Measurements from ENCODE around the gene GAS7. TPM values are rescaled to one million over a fixed set of nuclear protein-coding genes. Genes with fewer than 3 reads are reported as not detected.
A peak's percentile ranks its signal among the peaks of the same experiment; 100 is the strongest.

GAS7 gene
- total RNA-seq, 1 donor from 2014 or later, result 72.7 TPM

DNA sequence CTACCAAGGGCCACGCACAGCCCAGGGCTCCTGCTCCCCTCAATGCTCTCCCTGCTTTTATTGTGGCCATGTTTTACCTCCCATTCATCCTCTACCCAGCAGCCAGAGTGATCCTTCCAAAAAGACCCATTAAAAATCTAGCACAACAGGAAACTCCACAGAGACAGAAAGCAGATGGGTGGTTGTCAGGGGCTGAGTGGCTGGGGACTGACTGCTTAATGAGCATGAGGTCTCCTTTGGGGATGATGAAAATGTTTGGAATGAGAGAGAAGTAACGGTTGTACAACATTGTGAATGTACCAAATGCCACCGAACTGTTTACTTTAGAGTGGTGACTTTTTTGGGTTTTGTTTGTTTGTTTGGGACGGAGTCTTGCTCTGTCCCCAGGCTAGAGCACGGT lies 107.4 kb downstream of the GAS7 start:
- Mint-ChIP-seq H3K4me1 (peaks cover 16% of the 10 kb centered on the region), H3K4me3 (no peak overlapping the region), H3K9me3 (no peaks in the 10 kb centered on the region), H3K36me3 (ENCODE audit: low read depth) (peaks cover 5% of the 10 kb centered on the region), H3K27ac (ENCODE audit: unreplicated experiment) (no peak overlapping the region), H3K27me3 (ENCODE audit: low read depth) (no peaks in the 10 kb centered on the region)
- DNase-seq (ENCODE audit: low read depth, low spot score), result no peak
- TF ChIP-seq, protein P1, sequence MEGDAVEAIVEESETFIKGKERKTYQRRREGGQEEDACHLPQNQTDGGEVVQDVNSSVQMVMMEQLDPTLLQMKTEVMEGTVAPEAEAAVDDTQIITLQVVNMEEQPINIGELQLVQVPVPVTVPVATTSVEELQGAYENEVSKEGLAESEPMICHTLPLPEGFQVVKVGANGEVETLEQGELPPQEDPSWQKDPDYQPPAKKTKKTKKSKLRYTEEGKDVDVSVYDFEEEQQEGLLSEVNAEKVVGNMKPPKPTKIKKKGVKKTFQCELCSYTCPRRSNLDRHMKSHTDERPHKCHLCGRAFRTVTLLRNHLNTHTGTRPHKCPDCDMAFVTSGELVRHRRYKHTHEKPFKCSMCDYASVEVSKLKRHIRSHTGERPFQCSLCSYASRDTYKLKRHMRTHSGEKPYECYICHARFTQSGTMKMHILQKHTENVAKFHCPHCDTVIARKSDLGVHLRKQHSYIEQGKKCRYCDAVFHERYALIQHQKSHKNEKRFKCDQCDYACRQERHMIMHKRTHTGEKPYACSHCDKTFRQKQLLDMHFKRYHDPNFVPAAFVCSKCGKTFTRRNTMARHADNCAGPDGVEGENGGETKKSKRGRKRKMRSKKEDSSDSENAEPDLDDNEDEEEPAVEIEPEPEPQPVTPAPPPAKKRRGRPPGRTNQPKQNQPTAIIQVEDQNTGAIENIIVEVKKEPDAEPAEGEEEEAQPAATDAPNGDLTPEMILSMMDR (conservative IDR thresholded peaks at IDR 0.05), result no peak

GRCh38 chr17:10089196-10089804 lies 109.1 kb downstream of the GAS7 start:
- TF ChIP-seq, protein P1 (conservative IDR thresholded peaks at IDR 0.05), result no peak
- Mint-ChIP-seq H3K4me3 (no peak overlapping the region), H3K27ac (ENCODE audit: unreplicated experiment) (no peak overlapping the region), H3K4me1 (peaks cover 21% of the 10 kb centered on the region), H3K9me3 (no peaks in the 10 kb centered on the region), H3K27me3 (ENCODE audit: low read depth) (no peaks in the 10 kb centered on the region), H3K36me3 (ENCODE audit: low read depth) (peaks cover 5% of the 10 kb centered on the region)
- DNase-seq (ENCODE audit: low read depth, low spot score), result no peak

GRCh38 chr17:10088444-10088843 lies 110.0 kb downstream of the GAS7 start:
- peaks cover 2% of the 10 kb centered on the region for H3K9me3 Mint-ChIP-seq
- TF ChIP-seq, protein P1 (conservative IDR thresholded peaks at IDR 0.05), result no peak
- no peak for DNase-seq (ENCODE audit: low read depth, low spot score)
- peaks cover 5% of the 10 kb centered on the region for H3K36me3 Mint-ChIP-seq (ENCODE audit: low read depth)
- H3K4me1 Mint-ChIP-seq, result peaks cover 21% of the 10 kb centered on the region
- H3K27me3 Mint-ChIP-seq (ENCODE audit: low read depth), result no peaks in the 10 kb centered on the region
- H3K4me3 Mint-ChIP-seq, result no peak overlapping the region
- peak overlapping the region; percentile 87 for H3K27ac Mint-ChIP-seq (ENCODE audit: unreplicated experiment)

GRCh38 chr17:10087355-10087754 lies 111.1 kb downstream of the GAS7 start:
- H3K36me3 Mint-ChIP-seq (ENCODE audit: low read depth), result peaks cover 3% of the 10 kb centered on the region
- TF ChIP-seq, protein P1 (conservative IDR thresholded peaks at IDR 0.05), result no peak
- H3K27ac Mint-ChIP-seq (ENCODE audit: unreplicated experiment), result no peak overlapping the region
- no peak overlapping the region for H3K4me3 Mint-ChIP-seq
- H3K4me1 Mint-ChIP-seq, result peaks cover 21% of the 10 kb centered on the region
- H3K9me3 Mint-ChIP-seq, result peaks cover 6% of the 10 kb centered on the region
- no peaks in the 10 kb centered on the region for H3K27me3 Mint-ChIP-seq (ENCODE audit: low read depth)
- DNase-seq (ENCODE audit: low read depth, low spot score), result no peak

DNA sequence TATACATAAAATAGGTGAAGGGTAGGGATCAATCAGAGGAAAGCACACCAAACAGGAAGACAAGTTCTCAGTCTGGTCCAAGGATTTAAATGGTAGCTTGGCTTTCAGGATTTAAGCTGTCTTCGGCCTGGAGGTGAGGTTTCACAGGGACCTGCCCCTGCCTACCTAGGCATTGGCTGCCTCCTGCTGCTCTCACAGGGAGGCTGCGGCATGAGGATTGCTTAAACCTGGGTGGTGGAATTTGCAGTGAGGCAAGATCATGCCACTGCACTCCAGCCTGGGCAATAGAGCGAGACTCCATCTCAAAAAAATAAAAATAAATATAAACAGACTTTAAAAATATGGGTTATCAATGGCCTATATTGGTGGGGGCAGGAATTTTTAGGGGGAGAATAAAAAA lies 114.5 kb downstream of the GAS7 start:
- Mint-ChIP-seq H3K9me3 (peaks cover 6% of the 10 kb centered on the region), H3K36me3 (ENCODE audit: low read depth) (peaks cover 2% of the 10 kb centered on the region), H3K4me3 (no peak overlapping the region), H3K27me3 (ENCODE audit: low read depth) (no peaks in the 10 kb centered on the region), H3K27ac (ENCODE audit: unreplicated experiment) (no peak overlapping the region), H3K4me1 (peaks cover 8% of the 10 kb centered on the region)
- TF ChIP-seq, protein P1 (conservative IDR thresholded peaks at IDR 0.05), result no peak
- no peak for DNase-seq (ENCODE audit: low read depth, low spot score)

Measured in neural crest cell (in vitro differentiated cells).